Upper lobe of left lung (tissue), 4 donors: ENCODE measurements around the gene CLSTN2.

Experiments
- CTCF ChIP-seq, 6 experiments: fragments of 450-650 bp in 4 of 6; fragments of 200-600 bp in 2 of 6; sonication (generic) in 2 of 6; IDR thresholded peaks; one replicate each; pipeline ENCODE4 v1.5.1; 2016 to 2019; ENCODE audit warnings: antibody characterized with exemption in 6 of 6
- POLR2A ChIP-seq, 4 donors: fragments of 450-650 bp; IDR thresholded peaks; one replicate each; pipeline ENCODE4 v1.5.1; 2016 to 2017; ENCODE audit warnings: antibody characterized with exemption in 4 of 4, mild to moderate bottlenecking in 2 of 4
- POLR2AphosphoS5 ChIP-seq, 2 donors: sonication (generic); formaldehyde crosslinking; IDR thresholded peaks; one replicate each; pipeline ENCODE4 v1.5.1; 2017; ENCODE audit warnings: antibody characterized with exemption in 2 of 2

DNA sequence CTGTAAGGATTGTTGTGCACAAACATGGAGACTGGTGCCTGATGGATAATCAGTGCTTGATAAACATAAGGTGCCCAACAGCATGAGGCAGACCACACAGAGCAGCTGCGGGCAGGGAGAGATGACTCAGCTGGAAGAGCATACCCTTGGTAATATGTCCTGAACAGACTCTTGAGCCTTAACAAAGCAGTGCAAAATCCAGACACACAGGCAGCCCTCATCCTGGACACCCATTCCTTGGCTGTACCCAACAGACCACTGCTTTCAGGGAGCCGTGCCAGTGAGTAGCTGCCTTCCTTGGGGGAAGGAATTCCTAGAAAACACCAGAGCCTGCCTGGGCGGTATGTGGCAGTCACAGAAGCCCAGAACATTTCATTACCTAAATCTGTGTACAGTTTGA is 156.2 kb downstream of the CLSTN2 start:
- no peak for TF ChIP-seq CTCF (IDR thresholded peaks at IDR 0.05)
- TF ChIP-seq POLR2AphosphoS5 (IDR thresholded peaks at IDR 0.05), result no peak
- TF ChIP-seq POLR2A (IDR thresholded peaks at IDR 0.05), result no peak
